Measurements from ENCODE around the gene AKAP13.

DNA sequence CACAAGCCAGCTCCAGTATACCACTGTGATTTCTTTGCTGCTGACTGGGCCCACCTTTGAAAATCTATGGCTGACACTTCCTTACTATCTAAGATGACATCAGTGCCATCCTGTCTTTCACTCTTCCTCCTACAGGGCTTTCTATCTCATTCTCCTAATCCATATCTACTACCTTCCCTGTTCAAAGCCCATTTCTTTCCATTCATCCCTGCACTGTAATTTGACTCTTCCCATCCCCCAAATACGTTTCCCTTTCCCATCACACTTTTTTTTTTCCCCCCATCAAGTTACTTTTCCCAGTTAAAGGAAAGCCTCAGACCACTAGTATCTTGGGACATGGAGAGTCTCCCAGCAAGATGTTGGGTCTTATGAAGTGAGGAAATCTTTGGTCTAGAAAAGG, 136.7 kb downstream of the AKAP13 start:
- TF ChIP-seq, protein P1, sequence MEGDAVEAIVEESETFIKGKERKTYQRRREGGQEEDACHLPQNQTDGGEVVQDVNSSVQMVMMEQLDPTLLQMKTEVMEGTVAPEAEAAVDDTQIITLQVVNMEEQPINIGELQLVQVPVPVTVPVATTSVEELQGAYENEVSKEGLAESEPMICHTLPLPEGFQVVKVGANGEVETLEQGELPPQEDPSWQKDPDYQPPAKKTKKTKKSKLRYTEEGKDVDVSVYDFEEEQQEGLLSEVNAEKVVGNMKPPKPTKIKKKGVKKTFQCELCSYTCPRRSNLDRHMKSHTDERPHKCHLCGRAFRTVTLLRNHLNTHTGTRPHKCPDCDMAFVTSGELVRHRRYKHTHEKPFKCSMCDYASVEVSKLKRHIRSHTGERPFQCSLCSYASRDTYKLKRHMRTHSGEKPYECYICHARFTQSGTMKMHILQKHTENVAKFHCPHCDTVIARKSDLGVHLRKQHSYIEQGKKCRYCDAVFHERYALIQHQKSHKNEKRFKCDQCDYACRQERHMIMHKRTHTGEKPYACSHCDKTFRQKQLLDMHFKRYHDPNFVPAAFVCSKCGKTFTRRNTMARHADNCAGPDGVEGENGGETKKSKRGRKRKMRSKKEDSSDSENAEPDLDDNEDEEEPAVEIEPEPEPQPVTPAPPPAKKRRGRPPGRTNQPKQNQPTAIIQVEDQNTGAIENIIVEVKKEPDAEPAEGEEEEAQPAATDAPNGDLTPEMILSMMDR (IDR thresholded peaks at IDR 0.05) = no peak
- no peak for TF ChIP-seq POLR2A (IDR thresholded peaks at IDR 0.05)

Data from testis (tissue), 2 donors.